Measurements from ENCODE around the gene NGEF.
"Not testable (repeated sequence)": the region's sequence is repeated elsewhere in the genome, so short reads cannot be mapped to it uniquely, and the experiment has no call there.

- not testable (repeated sequence) for TF ChIP-seq CTCF, POLR2A (IDR thresholded peaks at IDR 0.05)
Measured at GRCh38 chr2:233052517-233052916, 39.5 kb upstream of the NGEF start.

Data from uterus (tissue), 2 donors.